ENCODE data around the gene FGF1.

DNA sequence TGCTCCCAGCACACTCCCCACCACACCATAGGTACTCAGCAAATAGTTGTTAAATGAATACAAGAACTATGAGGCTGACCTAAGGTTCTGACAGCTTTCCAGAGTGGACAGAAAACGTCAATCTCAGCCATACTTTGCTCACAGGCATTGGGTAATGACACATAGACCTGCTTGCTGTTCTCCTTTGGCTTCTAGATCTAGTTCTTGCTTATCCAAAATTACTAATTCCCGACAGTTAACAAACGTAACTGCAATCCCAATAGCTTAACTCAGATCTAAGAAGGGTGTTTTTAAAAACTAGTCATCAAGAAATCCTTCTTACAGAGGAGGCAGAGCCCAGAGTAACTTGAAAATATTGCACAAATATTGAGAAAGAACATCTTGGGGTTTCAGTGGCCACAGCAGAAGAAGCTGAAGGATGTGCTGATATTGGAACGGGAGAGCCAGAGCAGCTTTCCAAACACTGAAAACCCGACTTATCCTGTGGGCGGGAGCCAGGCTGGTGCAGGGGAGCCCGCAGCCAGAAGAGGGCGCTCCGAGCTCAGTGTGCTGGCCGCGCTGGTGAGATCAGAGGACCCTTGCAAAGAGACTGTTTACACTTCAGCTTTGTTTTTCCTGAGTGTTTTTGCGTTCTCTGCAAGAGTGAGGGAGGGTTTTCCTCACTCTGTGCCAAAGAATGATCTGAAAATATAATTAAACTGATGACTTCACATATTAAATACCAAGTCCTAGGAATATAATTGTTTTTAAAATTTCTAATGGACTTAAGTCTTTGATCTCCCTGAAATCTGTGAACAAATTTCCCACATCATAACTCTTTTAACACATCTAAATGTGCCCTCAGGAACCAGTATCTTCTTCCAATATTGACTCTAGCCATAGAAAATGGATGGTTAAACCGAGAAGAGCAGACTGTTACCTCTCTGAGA is 30.3 kb downstream of the FGF1 start:
- TF ChIP-seq, protein P1, sequence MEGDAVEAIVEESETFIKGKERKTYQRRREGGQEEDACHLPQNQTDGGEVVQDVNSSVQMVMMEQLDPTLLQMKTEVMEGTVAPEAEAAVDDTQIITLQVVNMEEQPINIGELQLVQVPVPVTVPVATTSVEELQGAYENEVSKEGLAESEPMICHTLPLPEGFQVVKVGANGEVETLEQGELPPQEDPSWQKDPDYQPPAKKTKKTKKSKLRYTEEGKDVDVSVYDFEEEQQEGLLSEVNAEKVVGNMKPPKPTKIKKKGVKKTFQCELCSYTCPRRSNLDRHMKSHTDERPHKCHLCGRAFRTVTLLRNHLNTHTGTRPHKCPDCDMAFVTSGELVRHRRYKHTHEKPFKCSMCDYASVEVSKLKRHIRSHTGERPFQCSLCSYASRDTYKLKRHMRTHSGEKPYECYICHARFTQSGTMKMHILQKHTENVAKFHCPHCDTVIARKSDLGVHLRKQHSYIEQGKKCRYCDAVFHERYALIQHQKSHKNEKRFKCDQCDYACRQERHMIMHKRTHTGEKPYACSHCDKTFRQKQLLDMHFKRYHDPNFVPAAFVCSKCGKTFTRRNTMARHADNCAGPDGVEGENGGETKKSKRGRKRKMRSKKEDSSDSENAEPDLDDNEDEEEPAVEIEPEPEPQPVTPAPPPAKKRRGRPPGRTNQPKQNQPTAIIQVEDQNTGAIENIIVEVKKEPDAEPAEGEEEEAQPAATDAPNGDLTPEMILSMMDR (IDR thresholded peaks at IDR 0.05; ENCODE audit: low read depth, low read length) = peak; percentile 87
- TF ChIP-seq EZH2phosphoT487 (IDR thresholded peaks at IDR 0.05; ENCODE audit: low read depth) = no peak

Measured in OCI-LY3 (cell line).